ENCODE data around the gene CALD1.

The CALD1 gene

GRCh38 chr7:134985894-134986362 is 206.5 kb downstream of the CALD1 start:
- TF ChIP-seq, protein P1, sequence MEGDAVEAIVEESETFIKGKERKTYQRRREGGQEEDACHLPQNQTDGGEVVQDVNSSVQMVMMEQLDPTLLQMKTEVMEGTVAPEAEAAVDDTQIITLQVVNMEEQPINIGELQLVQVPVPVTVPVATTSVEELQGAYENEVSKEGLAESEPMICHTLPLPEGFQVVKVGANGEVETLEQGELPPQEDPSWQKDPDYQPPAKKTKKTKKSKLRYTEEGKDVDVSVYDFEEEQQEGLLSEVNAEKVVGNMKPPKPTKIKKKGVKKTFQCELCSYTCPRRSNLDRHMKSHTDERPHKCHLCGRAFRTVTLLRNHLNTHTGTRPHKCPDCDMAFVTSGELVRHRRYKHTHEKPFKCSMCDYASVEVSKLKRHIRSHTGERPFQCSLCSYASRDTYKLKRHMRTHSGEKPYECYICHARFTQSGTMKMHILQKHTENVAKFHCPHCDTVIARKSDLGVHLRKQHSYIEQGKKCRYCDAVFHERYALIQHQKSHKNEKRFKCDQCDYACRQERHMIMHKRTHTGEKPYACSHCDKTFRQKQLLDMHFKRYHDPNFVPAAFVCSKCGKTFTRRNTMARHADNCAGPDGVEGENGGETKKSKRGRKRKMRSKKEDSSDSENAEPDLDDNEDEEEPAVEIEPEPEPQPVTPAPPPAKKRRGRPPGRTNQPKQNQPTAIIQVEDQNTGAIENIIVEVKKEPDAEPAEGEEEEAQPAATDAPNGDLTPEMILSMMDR (IDR thresholded peaks at IDR 0.05; ENCODE audit: control insufficient read depth, insufficient read depth, low read depth, low read length, missing control alignments): no peak
- peak overlapping the region; percentile 83 for H3K4me3 ChIP-seq (ENCODE audit: control insufficient read depth, low read depth, low read length)
- DNase-seq (ENCODE audit: low read depth): no peak

- H3K4me3 ChIP-seq (ENCODE audit: control insufficient read depth, low read depth, low read length): peak within 1 kb of the TSS; percentile 83
- DNase-seq (ENCODE audit: low read depth): peak; percentile 81
- TF ChIP-seq, protein P1 (IDR thresholded peaks at IDR 0.05; ENCODE audit: control insufficient read depth, insufficient read depth, low read depth, low read length, missing control alignments): peak; percentile 69
Measured at GRCh38 chr7:134986363-134987251, 207.2 kb downstream of the CALD1 start, which contains the start of gene AGBL3. AGBL3 (plus strand) TSS chr7:134986508; CDS start chr7:134987934, 1,426 bp downstream.

DNA sequence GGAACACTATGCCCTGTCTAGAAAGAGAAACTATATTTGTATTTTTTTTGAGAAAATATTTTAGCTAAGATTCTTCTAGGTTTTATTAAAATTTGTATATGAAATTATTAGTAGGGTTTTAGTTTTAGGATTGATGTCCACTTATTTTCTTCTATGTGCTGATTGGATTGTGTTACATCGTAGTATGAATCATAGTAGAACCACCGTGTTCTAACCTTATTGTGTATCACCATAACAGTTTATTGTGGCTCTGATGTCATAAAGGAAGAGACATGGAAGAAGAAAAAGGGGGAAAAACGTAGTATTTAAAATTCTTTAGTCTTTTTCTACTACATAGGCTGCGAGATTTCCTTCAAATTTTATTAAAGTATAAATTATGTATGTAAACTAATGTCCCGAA is 208.7 kb downstream of the CALD1 start:
- no peak overlapping the region for H3K4me3 ChIP-seq (ENCODE audit: control insufficient read depth, low read depth, low read length)
- TF ChIP-seq, protein P1 (IDR thresholded peaks at IDR 0.05; ENCODE audit: control insufficient read depth, insufficient read depth, low read depth, low read length, missing control alignments): no peak
- no peak for DNase-seq (ENCODE audit: low read depth)

- H3K4me3 ChIP-seq (ENCODE audit: control insufficient read depth, low read depth, low read length): no peak overlapping the region
- DNase-seq (ENCODE audit: low read depth): no peak
Measured at GRCh38 chr7:134991469-134992339, 212.3 kb downstream of the CALD1 start.

GRCh38 chr7:134992626-134993179 is 213.3 kb downstream of the CALD1 start:
- TF ChIP-seq, protein P1 (IDR thresholded peaks at IDR 0.05; ENCODE audit: control insufficient read depth, insufficient read depth, low read depth, low read length, missing control alignments): no peak
- no peak for DNase-seq (ENCODE audit: low read depth)
- no peak overlapping the region for H3K4me3 ChIP-seq (ENCODE audit: control insufficient read depth, low read depth, low read length)

More at GRCh38 chr7:134991469-134992339, 212.3 kb downstream of the CALD1 start:
- TF ChIP-seq, protein P1 (IDR thresholded peaks at IDR 0.05; ENCODE audit: control insufficient read depth, insufficient read depth, low read depth, low read length, missing control alignments): no peak

DNA sequence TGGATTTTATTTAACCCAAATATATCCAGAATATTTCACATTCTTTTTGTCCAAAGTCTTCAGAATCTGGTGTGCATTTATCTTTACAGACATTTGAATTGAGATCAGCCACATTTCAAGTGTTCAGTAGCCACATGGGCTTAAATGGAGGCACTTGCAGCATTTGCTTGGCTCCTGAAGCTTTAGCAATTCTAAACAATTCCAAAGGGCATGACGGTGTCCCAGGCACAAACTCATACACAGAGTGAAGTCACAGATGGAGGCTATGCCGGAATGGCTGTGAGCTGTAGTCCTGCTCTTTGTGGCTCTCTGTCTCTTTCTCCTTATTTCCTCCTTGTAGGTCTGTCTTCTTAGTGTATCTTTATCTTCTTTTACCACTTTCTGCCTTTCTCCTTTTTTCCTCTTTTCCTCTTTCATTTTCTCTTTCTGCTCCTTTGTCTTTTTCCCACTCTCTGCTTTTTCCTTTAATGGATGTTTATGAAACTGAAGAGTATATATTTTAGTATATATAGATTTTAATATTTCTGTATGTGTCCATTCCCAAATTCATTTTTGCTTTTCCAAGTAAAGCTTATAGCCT is 214.5 kb downstream of the CALD1 start:
- TF ChIP-seq, protein P1 (IDR thresholded peaks at IDR 0.05; ENCODE audit: control insufficient read depth, insufficient read depth, low read depth, low read length, missing control alignments): no peak
- no peak for DNase-seq (ENCODE audit: low read depth)
- no peak overlapping the region for H3K4me3 ChIP-seq (ENCODE audit: control insufficient read depth, low read depth, low read length)
